HG02571 (cell line): Measurements from ENCODE around the gene SAT2.

Experiments used
- ATAC-seq: cut with Tn5 transposase; IDR thresholded peaks from one replicate; pipeline ENCODE4 v1.9.1; 2021; ENCODE audit warnings: mild to moderate bottlenecking, moderate library complexity; ENCODE audit not compliant: unreplicated experiment

Gene SAT2

GRCh38 chr17:7576432-7576937, 51.1 kb downstream of the SAT2 start:
- no peak for ATAC-seq
